ENCODE data around the gene KLHDC2.

GRCh38 chr14:49786315-49786714 is 18.4 kb downstream of the KLHDC2 start:
- TF ChIP-seq CTCF (IDR thresholded peaks at IDR 0.05) (no peak), POLR2A (IDR thresholded peaks at IDR 0.05) (no peak)

Measured in testis (tissue), 2 donors.